Endothelial cell of umbilical vein (primary cell): ENCODE measurements around the gene CPNE2. TPM values are rescaled to one million over a fixed set of nuclear protein-coding genes. Genes with fewer than 3 reads are reported as not detected.

Experiments used
- BruUV-seq: library from RNA; stranded (reverse); fragments of 400-500 nt; replicated peaks from 2 replicates; lab custom pipeline; 2021; lab: Mats Ljungman, UMichigan
- CTCF ChIA-PET: fragments of 300-600, 350-600 bp; sonication (Branson Sonifier 250); formaldehyde crosslinking; loops from one replicate; lab custom pipeline; 2021; ENCODE audit warnings: antibody characterized with exemption, inconsistent platforms; lab: Charles Lee
- POLR2A ChIA-PET: fragments of 300-600, 350-600 bp; sonication (Branson Sonifier 250); formaldehyde crosslinking; loops from one replicate; lab custom pipeline; 2021; ENCODE audit warnings: antibody characterized with exemption, inconsistent platforms; lab: Charles Lee
- DNase-seq: peaks from one replicate; pipeline ENCODE4 v3.0.0-alpha.2; 2011; ENCODE audit warnings: low read depth, low spot score
- FAIRE-seq: peaks from 2 replicates; lab custom pipeline; 2011; peaks lifted over from hg19 to GRCh38; lab: Jason Lieb, UNC
- H2AFZ ChIP-seq: 2 replicates; pipeline ENCODE4 v1.6.0; 2012; ENCODE audit warnings: low read depth, low read length, control low read depth, inconsistent platforms
- H3K27ac ChIP-seq: 2 replicates; pipeline ENCODE4 v1.5.1; 2011; ENCODE audit warnings: low read depth, mild to moderate bottlenecking, control low read depth, low read length, moderate library complexity; ENCODE audit not compliant: insufficient read depth
- H3K27me3 ChIP-seq, 2 experiments: 2 replicates each; pipeline versions ENCODE4 v1.6.0 to v1.6.1; 2011; ENCODE audit warnings: low read length in 2 of 2, mixed read lengths in 1 of 2; ENCODE audit not compliant: control insufficient read depth in 2 of 2, insufficient read depth in 2 of 2
- H3K36me3 ChIP-seq, 2 experiments: 2 replicates in 1 of 2; 3 replicates in 1 of 2; pipeline ENCODE4 v1.5.1; 2011; ENCODE audit warnings: low read length in 2 of 2, mild to moderate bottlenecking in 1 of 2, moderate library complexity in 1 of 2; ENCODE audit not compliant: control insufficient read depth in 2 of 2, insufficient read depth in 2 of 2; ENCODE audit errors: extremely low read depth in 1 of 2
- H3K4me1 ChIP-seq: 3 replicates; pipeline ENCODE4 v1.5.1; 2011; ENCODE audit warnings: mild to moderate bottlenecking, low read length; ENCODE audit not compliant: control insufficient read depth, insufficient read depth; ENCODE audit errors: extremely low read depth
- H3K4me2 ChIP-seq: 2 replicates; pipeline ENCODE4 v1.6.1; 2011; ENCODE audit warnings: low read length, control low read depth, mixed read lengths; ENCODE audit not compliant: insufficient read depth
- H3K4me3 ChIP-seq, 3 experiments: fragments of 200-600 bp in 1 of 3; sonication (generic), shearing (Covaris generic) in 1 of 3; replicated peaks in 1 of 3; 2 replicates each; pipeline ENCODE4 v1.5.1; 2011 to 2016; ENCODE audit warnings: control low read depth in 3 of 3, low read length in 3 of 3, mild to moderate bottlenecking in 2 of 3, inconsistent platforms in 1 of 3, low read depth in 1 of 3, moderate library complexity in 1 of 3; ENCODE audit not compliant: insufficient read depth in 1 of 3
- H3K79me2 ChIP-seq: 2 replicates; pipeline ENCODE4 v1.6.0; 2012; ENCODE audit warnings: low read length, inconsistent platforms; ENCODE audit not compliant: control insufficient read depth, insufficient read depth
- H3K9ac ChIP-seq: replicated peaks from 2 replicates; pipeline ENCODE3; 2011; ENCODE audit warnings: low read length, control low read depth; ENCODE audit not compliant: insufficient read depth; ENCODE audit errors: extremely low read depth
- H3K9me1 ChIP-seq: replicated peaks from 3 replicates; pipeline ENCODE4 v1.6.0; 2011; ENCODE audit warnings: mild to moderate bottlenecking, low read length; ENCODE audit not compliant: control insufficient read depth, insufficient read depth; ENCODE audit errors: extremely low read depth
- H3K9me3 ChIP-seq: replicated peaks from 2 replicates; pipeline ENCODE4 v1.5.1; 2012; ENCODE audit warnings: low read length, inconsistent platforms; ENCODE audit not compliant: control insufficient read depth, insufficient read depth
- H4K20me1 ChIP-seq: replicated peaks from 2 replicates; pipeline ENCODE3; 2011; ENCODE audit warnings: mild to moderate bottlenecking, low read length; ENCODE audit not compliant: control insufficient read depth, insufficient read depth; ENCODE audit errors: extremely low read depth
- EZH2 ChIP-seq: IDR thresholded peaks from 2 replicates; pipeline ENCODE4 v1.6.1; 2012; ENCODE audit warnings: borderline replicate concordance, low read depth, mild to moderate bottlenecking, moderate library complexity, low read length, inconsistent platforms; ENCODE audit not compliant: severe bottlenecking
- FOS ChIP-seq: IDR thresholded peaks from 2 replicates; pipeline ENCODE4 v1.6.1; 2011; ENCODE audit warnings: mild to moderate bottlenecking, low read length, moderate library complexity, borderline replicate concordance; ENCODE audit not compliant: insufficient read depth
- GATA2 ChIP-seq: IDR thresholded peaks from 2 replicates; pipeline ENCODE4 v1.7.0; 2011; ENCODE audit warnings: low read depth, mild to moderate bottlenecking, moderate library complexity, mixed read lengths, low read length; ENCODE audit not compliant: insufficient read length, insufficient read depth
- JUN ChIP-seq: IDR thresholded peaks from 2 replicates; pipeline ENCODE4 v1.6.1; 2011; ENCODE audit warnings: borderline replicate concordance, low read depth; ENCODE audit not compliant: insufficient read length, insufficient read depth
- MYC ChIP-seq: IDR thresholded peaks from one replicate; pipeline ENCODE4 v1.6.1; 2011; ENCODE audit warnings: mild to moderate bottlenecking, low read depth, low read length
- POLR2A ChIP-seq: IDR thresholded peaks from 2 replicates; pipeline ENCODE4 v1.6.1; 2012; ENCODE audit warnings: low read depth, mild to moderate bottlenecking, control low read depth, low read length
- dilution Hi-C: fragments of 300-500 bp; cut with MboI; formaldehyde crosslinking; loops from one replicate; pipeline ENCODE4 v1.15.0; 2019; ENCODE audit warnings: low sequenced_read_pairs; ENCODE audit not compliant: extremely low pct_ligation_motif_present
- intact Hi-C: fragments of 100-400 bp; cut with micrococcal nuclease; formaldehyde crosslinking; loops from one replicate; pipeline ENCODE4 v1.10.0; 2022
- polyA plus RNA-seq, 4 experiments: library from polyadenylated mRNA; depleted of rRNA in 3 of 4; stranded (reverse) in 3 of 4; unstranded in 1 of 4; fragments of >200 nt; gene quantifications; 2 replicates each; pipeline versions ENCODE4 v1.2.1 to v1.2.3, GENCODE V29; 2011 to 2012; ENCODE audit warnings: missing spikeins in 1 of 4
- total RNA-seq: library from RNA; stranded (reverse); gene quantifications from 2 replicates; pipeline ENCODE4 v1.2.3, GENCODE V29; 2021
- TF ChIP-seq, protein P1 (sequence below): IDR thresholded peaks from 2 replicates; pipeline ENCODE4 v1.6.1; 2011; ENCODE audit not compliant: insufficient read depth, insufficient read length
- TF ChIP-seq, protein P2 (sequence below), 2 donors: IDR thresholded peaks; 1 replicate in 1 of 2; 2 replicates in 1 of 2; pipeline ENCODE4 v1.5.1; 2011; ENCODE audit warnings: low read length in 2 of 2, mild to moderate bottlenecking in 2 of 2, moderate library complexity in 2 of 2, control low read depth in 1 of 2, inconsistent platforms in 1 of 2, low read depth in 1 of 2; ENCODE audit not compliant: insufficient read depth in 1 of 2; ENCODE audit errors: extremely low read depth in 1 of 2

The CPNE2 gene
- total and polyA plus RNA-seq, 2 donors (not counting 3 experiments of a cell fraction or from before 2014, with no cell fraction given): 91.9 to 187 TPM

DNA sequence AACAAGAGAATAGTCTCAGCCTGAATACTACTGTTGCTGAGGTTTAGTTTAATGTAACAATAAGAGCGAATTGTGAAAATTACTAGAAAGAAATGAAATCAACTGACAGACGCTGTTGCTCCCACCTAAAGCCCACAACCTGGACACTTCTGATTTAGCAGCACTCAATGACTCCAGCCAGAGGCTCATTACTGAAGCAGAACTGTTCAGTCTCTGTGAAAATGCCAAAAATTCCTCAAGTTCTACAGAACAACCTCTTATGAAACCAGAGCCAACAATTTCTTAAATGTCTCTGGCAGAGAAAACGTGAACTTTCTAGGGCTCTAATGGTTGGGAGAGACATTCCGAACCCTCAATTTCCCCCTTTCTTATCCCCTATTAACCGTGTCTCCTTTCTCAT is 83.5 kb downstream of the CPNE2 start:
- H3K27me3 ChIP-seq: no peaks in the 10 kb centered on the region
- peaks cover 2% of the 10 kb centered on the region for H4K20me1 ChIP-seq
- H3K79me2 ChIP-seq: peaks cover 8% of the 10 kb centered on the region
- ChIA-PET POLR2A (no interaction called here), CTCF (interaction anchor here (1.4 kb wide), 1 partner anchor 84 kb away, joined by 3 read pairs; the partner anchor contains the start of gene CPNE2)
- DNase-seq (no peak), FAIRE-seq (no peak)
- no TSS peak for BruUV-seq
- peaks cover 16% of the 10 kb centered on the region for H3K4me1 ChIP-seq
- dilution Hi-C loops: no loop called here
- no peak overlapping the region for H2AFZ ChIP-seq
- peaks cover 4 to 11% of the 10 kb centered on the region in 2 experiments for H3K36me3 ChIP-seq
- H3K9me3 ChIP-seq: no peaks in the 10 kb centered on the region
- no peak overlapping the region for H3K4me3 ChIP-seq
- intact Hi-C loops: no loop called here
- H3K27ac ChIP-seq: no peak overlapping the region
- no peak overlapping the region for H3K9ac ChIP-seq
- H3K9me1 ChIP-seq: no peaks in the 10 kb centered on the region
- TF ChIP-seq, protein P1, sequence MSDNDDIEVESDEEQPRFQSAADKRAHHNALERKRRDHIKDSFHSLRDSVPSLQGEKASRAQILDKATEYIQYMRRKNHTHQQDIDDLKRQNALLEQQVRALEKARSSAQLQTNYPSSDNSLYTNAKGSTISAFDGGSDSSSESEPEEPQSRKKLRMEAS: no peak
- no peak for TF ChIP-seq MYC
- no peak for TF ChIP-seq GATA2
- TF ChIP-seq POLR2A: no peak
- TF ChIP-seq, protein P2, sequence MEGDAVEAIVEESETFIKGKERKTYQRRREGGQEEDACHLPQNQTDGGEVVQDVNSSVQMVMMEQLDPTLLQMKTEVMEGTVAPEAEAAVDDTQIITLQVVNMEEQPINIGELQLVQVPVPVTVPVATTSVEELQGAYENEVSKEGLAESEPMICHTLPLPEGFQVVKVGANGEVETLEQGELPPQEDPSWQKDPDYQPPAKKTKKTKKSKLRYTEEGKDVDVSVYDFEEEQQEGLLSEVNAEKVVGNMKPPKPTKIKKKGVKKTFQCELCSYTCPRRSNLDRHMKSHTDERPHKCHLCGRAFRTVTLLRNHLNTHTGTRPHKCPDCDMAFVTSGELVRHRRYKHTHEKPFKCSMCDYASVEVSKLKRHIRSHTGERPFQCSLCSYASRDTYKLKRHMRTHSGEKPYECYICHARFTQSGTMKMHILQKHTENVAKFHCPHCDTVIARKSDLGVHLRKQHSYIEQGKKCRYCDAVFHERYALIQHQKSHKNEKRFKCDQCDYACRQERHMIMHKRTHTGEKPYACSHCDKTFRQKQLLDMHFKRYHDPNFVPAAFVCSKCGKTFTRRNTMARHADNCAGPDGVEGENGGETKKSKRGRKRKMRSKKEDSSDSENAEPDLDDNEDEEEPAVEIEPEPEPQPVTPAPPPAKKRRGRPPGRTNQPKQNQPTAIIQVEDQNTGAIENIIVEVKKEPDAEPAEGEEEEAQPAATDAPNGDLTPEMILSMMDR (IDR thresholded peaks at IDR 0.05; ENCODE audit: extremely low read depth in 1 of 2, insufficient read depth in 1 of 2, low read depth in 1 of 2, low read length in 2 of 2): no peak
- TF ChIP-seq EZH2: no peak
- H3K4me2 ChIP-seq: no peak overlapping the region

DNA sequence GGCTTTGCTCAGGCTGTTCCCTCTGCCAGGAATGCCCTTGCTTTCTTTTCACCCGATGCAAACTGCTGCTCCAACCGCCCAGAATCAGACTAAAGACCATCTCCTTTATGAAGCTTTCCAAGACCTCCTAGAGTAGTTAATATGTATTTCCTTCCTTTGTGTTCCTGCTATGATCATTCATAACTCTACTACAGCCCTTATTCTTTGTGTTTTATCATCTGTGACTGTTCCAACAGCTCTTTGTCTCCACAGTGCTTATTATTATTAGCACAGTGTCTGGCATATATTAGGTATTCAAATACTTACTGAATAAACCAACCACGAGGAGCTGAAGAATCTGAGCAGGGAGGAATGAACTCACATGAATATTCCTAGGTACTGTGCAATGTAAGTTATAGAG is 85.8 kb downstream of the CPNE2 start:
- CTCF ChIA-PET: interaction anchor here (1.0 to 1.4 kb wide), 3 partner anchors 17 to 85 kb away, joined by 3 to 6 read pairs (median 4); partner anchors contain the start of gene CPNE2
- H3K27me3 ChIP-seq: no peaks in the 10 kb centered on the region
- H4K20me1 ChIP-seq: peaks cover 2% of the 10 kb centered on the region
- peaks cover 16% of the 10 kb centered on the region for H3K4me1 ChIP-seq
- peaks cover 28% of the 10 kb centered on the region for H3K79me2 ChIP-seq
- no peak overlapping the region for H3K4me3 ChIP-seq
- H3K9me3 ChIP-seq: no peaks in the 10 kb centered on the region
- dilution Hi-C loops: no loop called here
- no peaks in the 10 kb centered on the region for H3K9me1 ChIP-seq
- DNase-seq (peak; percentile 45), FAIRE-seq (peak; percentile 70)
- H3K4me2 ChIP-seq: no peak overlapping the region
- no peak overlapping the region for H3K27ac ChIP-seq
- TF ChIP-seq GATA2 (no peak), FOS (no peak), EZH2 (no peak), JUN (no peak), POLR2A (no peak)
- H2AFZ ChIP-seq: no peak overlapping the region
- no peak overlapping the region for H3K9ac ChIP-seq
- peaks cover 0 to 2% of the 10 kb centered on the region in 2 experiments for H3K36me3 ChIP-seq
- intact Hi-C loops: no loop called here
- POLR2A ChIA-PET: no interaction called here
- BruUV-seq: no TSS peak
